HFFc6 (cell line): Measurements from ENCODE around the gene LDLRAD4. TPM values are rescaled to one million over a fixed set of nuclear protein-coding genes. Genes with fewer than 3 reads are reported as not detected.
"Not testable (repeated sequence)": the region's sequence is repeated elsewhere in the genome, so short reads cannot be mapped to it uniquely, and the experiment has no call there.

ENCODE experiments used
- DNase-seq: peaks from one replicate; pipeline ENCODE4 v3.0.0-alpha.2; 2018
- H3K27ac Mint-ChIP-seq: 2 replicates; pipeline ENCODE4 v1.8.0; 2020; ENCODE audit warnings: mild to moderate bottlenecking, mixed read lengths
- H3K27me3 Mint-ChIP-seq: 2 replicates; pipeline ENCODE4 v1.8.0; 2021; ENCODE audit warnings: mild to moderate bottlenecking, moderate library complexity, mixed read lengths; ENCODE audit not compliant: insufficient read depth
- H3K36me3 Mint-ChIP-seq: 2 replicates; pipeline ENCODE4 v1.8.0; 2021; ENCODE audit warnings: low read depth, mixed read lengths
- H3K4me1 Mint-ChIP-seq: 2 replicates; pipeline ENCODE4 v1.8.0; 2020; ENCODE audit warnings: low read depth, mixed read lengths
- H3K4me3 Mint-ChIP-seq: 2 replicates; pipeline ENCODE4 v1.8.0; 2020; ENCODE audit warnings: mild to moderate bottlenecking, moderate library complexity, mixed read lengths
- H3K9me3 Mint-ChIP-seq: 2 replicates; pipeline ENCODE4 v1.8.0; 2020; ENCODE audit warnings: mild to moderate bottlenecking, mixed read lengths
- total RNA-seq, 6 experiments: library from RNA; stranded (reverse); fragmentation: NEBNext Ultra II Directional; extraction: Animal tissue kit (Norgen Biotek cat#: 25700); gene quantifications; 2 replicates in 1 of 6; 3 replicates in 5 of 6; pipeline ENCODE4 v1.2.3, GENCODE V29; 2021
- TF ChIP-seq, protein P1 (sequence below): fragments of 200-600 bp; sonication (generic); IDR thresholded peaks from 2 replicates; pipeline ENCODE4 v1.5.0; 2021; ENCODE audit warnings: antibody characterized with exemption, mild to moderate bottlenecking

LDLRAD4 gene
- total RNA-seq, 6 experiments from 2014 or later: not detected

DNA sequence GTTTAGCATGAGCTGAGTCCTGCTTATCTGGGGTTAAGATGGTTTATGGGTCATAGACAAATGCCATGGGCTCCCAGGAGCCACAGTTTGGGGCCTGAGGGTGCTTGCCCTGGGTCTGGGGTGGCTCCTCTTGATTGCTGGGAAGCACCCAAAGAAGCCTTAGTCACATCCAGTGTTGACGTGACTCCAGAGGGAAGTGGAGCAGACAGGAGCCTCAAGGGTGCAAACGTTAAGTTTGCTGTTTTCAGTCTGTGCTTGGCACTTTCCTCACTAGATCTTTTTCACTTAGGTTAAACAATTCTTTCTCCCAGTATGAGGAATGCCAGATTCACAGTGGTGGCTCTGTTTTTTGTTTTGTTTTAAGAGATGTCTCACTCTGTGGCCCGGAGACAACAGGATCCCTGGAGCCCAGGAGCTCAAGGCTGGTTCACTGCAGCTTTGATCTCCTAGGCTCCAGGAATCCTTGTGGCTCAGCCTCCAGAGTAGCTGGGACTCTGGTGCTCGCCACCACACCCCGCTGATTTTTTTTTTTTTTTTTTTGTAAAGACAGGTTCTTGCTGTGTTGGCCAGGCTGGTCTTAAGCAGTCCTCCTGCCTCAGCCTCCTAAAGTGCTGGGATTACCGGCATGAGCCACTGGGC lies 256.5 kb downstream of the LDLRAD4 start:
- DNase-seq: no peak
- peaks cover 3% of the 10 kb centered on the region for H3K27me3 Mint-ChIP-seq
- peaks cover 20% of the 10 kb centered on the region; the same call in 1 of the 2 replicates for H3K9me3 Mint-ChIP-seq
- no peaks in the 10 kb centered on the region for H3K4me1 Mint-ChIP-seq
- H3K36me3 Mint-ChIP-seq: no peaks in the 10 kb centered on the region
- H3K4me3 Mint-ChIP-seq: no peak overlapping the region
- H3K27ac Mint-ChIP-seq: no peak overlapping the region
- TF ChIP-seq, protein P1, sequence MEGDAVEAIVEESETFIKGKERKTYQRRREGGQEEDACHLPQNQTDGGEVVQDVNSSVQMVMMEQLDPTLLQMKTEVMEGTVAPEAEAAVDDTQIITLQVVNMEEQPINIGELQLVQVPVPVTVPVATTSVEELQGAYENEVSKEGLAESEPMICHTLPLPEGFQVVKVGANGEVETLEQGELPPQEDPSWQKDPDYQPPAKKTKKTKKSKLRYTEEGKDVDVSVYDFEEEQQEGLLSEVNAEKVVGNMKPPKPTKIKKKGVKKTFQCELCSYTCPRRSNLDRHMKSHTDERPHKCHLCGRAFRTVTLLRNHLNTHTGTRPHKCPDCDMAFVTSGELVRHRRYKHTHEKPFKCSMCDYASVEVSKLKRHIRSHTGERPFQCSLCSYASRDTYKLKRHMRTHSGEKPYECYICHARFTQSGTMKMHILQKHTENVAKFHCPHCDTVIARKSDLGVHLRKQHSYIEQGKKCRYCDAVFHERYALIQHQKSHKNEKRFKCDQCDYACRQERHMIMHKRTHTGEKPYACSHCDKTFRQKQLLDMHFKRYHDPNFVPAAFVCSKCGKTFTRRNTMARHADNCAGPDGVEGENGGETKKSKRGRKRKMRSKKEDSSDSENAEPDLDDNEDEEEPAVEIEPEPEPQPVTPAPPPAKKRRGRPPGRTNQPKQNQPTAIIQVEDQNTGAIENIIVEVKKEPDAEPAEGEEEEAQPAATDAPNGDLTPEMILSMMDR: no peak

DNA sequence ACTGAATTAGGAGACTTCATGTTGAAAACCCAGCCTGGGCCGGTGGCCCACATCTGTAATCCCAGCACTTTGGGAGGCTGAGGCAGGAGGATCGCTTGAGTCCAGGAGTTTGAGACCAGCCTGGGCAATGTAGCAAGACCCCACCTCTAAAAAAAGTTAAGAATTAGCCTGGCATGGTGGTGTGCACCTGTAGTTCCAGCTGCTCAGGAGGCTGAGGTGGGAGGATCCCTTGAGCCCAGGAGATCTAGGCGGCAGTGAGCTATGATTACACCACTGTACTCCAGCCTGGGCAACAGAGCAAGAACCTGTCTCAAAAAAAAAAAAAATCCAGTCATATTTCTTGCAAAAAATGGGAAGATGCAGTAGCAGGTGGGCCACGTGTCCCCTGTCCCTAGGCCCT lies 257.8 kb downstream of the LDLRAD4 start:
- H3K27me3 Mint-ChIP-seq, H3K27ac Mint-ChIP-seq, H3K4me1 Mint-ChIP-seq: not testable (repeated sequence)

DNA sequence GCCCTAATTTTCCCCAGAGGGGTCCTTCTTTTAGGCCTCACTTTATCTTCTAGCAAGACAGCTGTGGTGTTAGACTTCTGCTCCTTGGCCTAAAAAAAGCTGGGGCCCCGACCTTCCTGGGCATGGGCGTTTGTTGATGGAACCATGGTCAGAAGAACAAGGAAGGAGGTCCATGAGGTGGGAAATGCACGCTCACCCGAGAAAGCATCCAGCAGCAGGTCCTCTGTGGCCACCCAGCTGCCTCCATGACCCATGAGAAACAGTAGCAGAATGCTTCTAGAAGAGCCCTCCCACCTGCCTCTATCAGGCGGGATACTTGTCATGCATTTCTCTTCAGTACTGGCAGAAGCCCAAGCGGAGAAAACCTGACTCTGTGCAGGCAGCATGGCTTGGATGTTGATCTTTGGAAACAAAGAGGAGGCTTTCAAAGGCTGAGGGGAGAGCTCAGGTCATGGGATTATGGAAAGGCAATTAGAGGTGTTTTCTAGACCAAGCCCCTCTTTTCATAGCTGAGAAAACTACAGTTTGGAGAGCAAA lies 258.7 kb downstream of the LDLRAD4 start:
- no peak for DNase-seq
- H3K27me3 Mint-ChIP-seq: peaks cover 3% of the 10 kb centered on the region

More for the DNA sequence above, 257.8 kb downstream of the LDLRAD4 start:
- H3K4me3 Mint-ChIP-seq, H3K36me3 Mint-ChIP-seq, DNase-seq: not testable (repeated sequence)
- peaks cover 14% of the 10 kb centered on the region; the same call in 1 of the 2 replicates for H3K9me3 Mint-ChIP-seq

DNA sequence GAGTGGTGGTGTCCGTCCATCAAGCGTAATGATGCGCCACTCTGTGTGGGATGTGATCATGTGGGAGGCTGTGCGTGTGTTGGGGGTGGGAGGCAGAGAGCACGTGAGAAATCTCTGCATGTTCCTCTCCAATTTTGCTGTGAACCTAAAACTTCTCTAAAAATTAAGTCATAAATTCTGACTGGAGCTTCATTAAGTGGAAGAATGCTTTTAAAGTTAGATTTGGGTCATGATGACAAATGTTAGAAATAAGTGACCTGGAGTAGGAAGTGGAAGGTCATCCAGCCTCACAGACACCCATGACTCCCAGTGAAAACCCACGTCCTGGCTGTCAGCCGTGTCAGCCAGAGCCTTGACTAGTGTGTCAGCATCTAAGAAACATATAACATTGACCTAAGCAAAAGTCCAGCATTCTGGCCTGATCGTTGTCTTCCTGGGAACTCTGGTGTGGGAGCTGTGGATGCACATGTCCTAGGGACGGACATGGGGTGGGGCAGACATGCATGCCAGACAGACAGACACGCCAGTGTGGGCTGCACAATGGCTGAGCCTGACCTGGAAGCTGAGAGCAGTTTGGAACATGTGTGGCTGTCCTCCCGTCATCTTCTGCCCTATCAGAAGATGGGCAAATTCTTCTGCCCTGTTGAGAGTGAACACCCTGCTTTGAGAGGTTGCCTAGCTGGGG lies 262.2 kb downstream of the LDLRAD4 start:
- Mint-ChIP-seq H3K4me3 (no peak overlapping the region), H3K27ac (no peak overlapping the region), H3K9me3 (peaks cover 7% of the 10 kb centered on the region; the same call in 1 of the 2 replicates), H3K27me3 (peaks cover 4% of the 10 kb centered on the region; the same call in 1 of the 2 replicates), H3K36me3 (no peaks in the 10 kb centered on the region), H3K4me1 (no peaks in the 10 kb centered on the region)
- TF ChIP-seq, protein P1: no peak
- DNase-seq: no peak

More for the DNA sequence above, 258.7 kb downstream of the LDLRAD4 start:
- Mint-ChIP-seq H3K27ac (no peak overlapping the region), H3K4me3 (no peak overlapping the region), H3K9me3 (peaks cover 14% of the 10 kb centered on the region; the same call in 1 of the 2 replicates), H3K4me1 (no peaks in the 10 kb centered on the region), H3K36me3 (no peaks in the 10 kb centered on the region)
- TF ChIP-seq, protein P1: no peak

DNA sequence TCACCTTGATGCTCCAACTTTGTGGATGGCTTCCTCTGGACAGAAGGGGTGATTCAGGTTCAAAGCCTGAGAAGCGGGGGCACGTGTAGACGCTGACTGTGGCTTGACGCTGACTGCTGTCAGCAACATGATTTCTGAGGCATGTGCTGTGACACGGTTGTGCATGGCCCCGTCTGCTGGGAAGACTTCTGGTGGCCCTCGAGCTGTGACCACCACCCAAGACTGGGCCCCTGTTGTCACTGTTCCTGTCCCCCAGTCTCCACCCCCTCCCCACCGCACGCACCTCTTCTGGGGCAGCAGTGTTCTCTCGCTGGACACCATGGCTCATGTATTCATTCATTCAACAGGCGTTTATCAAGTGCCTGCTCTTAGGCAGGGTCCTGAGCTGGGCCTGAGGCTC lies 262.8 kb downstream of the LDLRAD4 start:
- H3K9me3 Mint-ChIP-seq: peaks cover 4% of the 10 kb centered on the region; the same call in 1 of the 2 replicates
- no peak overlapping the region for H3K27ac Mint-ChIP-seq
- no peaks in the 10 kb centered on the region for H3K4me1 Mint-ChIP-seq
- no peak overlapping the region for H3K4me3 Mint-ChIP-seq
- peaks cover 2% of the 10 kb centered on the region; the same call in 1 of the 2 replicates for H3K27me3 Mint-ChIP-seq
- TF ChIP-seq, protein P1: no peak
- no peak for DNase-seq
- no peaks in the 10 kb centered on the region for H3K36me3 Mint-ChIP-seq
